Measurements from ENCODE around the gene GNE. TPM values are rescaled to one million over a fixed set of nuclear protein-coding genes. Genes with fewer than 3 reads are reported as not detected.

GNE gene
- total and polyA plus RNA-seq, 5 donors from 2014 or later: 3.4 to 15.7 (median 5.3) TPM

DNA sequence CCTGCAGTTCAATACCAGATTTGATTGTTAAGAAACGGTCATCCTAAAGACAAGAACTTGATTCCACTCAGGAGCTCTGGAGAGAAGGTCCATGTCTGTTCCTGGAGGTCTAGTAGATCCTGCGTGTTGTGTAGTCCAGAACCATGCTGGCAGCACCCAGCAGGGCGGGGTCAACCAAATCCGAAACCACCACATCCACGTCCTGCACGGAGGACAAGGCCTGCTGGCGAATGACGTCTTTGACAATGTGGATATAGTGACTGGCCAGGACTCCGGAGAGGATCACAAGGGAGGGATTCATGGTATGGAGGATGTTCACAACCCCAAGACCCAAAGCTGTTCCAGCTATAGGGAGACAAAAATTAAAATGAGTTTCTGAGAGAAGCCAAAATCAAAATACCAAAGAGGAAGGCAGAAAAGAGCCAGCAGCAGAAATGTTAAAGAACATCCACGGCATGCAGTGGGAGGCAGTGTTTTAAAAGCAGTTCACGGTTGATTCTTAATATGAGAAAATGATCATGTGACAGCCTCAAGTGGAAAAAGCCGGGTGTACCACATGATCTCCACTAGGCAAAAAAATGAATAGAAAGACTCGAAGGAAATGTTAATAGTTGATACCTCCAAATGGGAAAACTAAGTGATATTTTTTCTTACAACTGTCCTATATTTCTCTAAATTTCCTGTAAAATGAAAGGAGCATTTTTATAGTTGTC lies 40.8 kb downstream of the GNE start:
- Histone ChIP-seq H3K36me3 (ENCODE audit: control insufficient read depth, insufficient read depth, low read length) (peaks cover 66% of the 10 kb centered on the region), H3K4me3 (ENCODE audit: low read depth, low read length) (no peak overlapping the region), H3K27ac (ENCODE audit: insufficient read depth, low read length, poor library complexity, severe bottlenecking) (no peak overlapping the region), H3K27me3 (ENCODE audit: control insufficient read depth, insufficient read depth, low read length) (no peaks in the 10 kb centered on the region), H3K9me3 (ENCODE audit: control insufficient read depth in 2 of 2, low read length in 2 of 2) (peaks cover 2% of the 10 kb centered on the region in 2 experiments), H3K4me1 (ENCODE audit: control insufficient read depth, insufficient read depth, low read length, poor library complexity, severe bottlenecking) (peaks cover 20% of the 10 kb centered on the region)
- Mint-ChIP-seq H3K4me3 (peak overlapping the region in 1 of 4 donors; percentile 49), H3K27ac (peak overlapping the region; percentile 76 to 92 (median 87)), H3K9me3 (peaks cover 0 to 2% (median 0%) of the 10 kb centered on the region in 7 donors), H3K27me3 (no peaks in the 10 kb centered on the region), H3K36me3 (peaks cover 38% of the 10 kb centered on the region), H3K4me1 (peaks cover 24 to 39% (median 25%) of the 10 kb centered on the region in 4 donors)
- DNase-seq (peak in 1 of 3 donors; percentile 33), ATAC-seq (ENCODE audit: low read depth in 2 of 2) (no peak)

DNA sequence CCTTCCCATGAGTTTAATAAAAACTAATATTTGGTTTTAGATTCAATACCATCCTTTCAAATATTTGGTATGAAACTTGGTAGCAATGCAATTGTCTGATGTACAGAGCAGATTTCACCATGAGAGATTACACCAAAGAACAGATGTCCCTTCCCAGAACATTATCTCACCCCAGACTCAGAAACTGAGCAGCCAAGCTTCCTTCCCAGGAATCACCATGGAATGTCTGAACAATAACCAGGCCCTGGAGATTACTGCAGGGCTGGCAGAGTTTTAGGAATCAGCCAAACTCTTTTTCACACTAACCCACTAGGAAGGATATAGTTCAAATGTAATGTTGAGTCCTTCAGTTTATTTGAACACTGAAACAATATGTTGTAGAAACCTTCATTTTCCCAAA lies 43.7 kb downstream of the GNE start:
- Histone ChIP-seq H3K36me3 (ENCODE audit: control insufficient read depth, insufficient read depth, low read length) (peaks cover 69% of the 10 kb centered on the region), H3K27me3 (ENCODE audit: control insufficient read depth, insufficient read depth, low read length) (no peaks in the 10 kb centered on the region), H3K4me1 (ENCODE audit: control insufficient read depth, insufficient read depth, low read length, poor library complexity, severe bottlenecking) (peaks cover 20% of the 10 kb centered on the region), H3K4me3 (ENCODE audit: low read depth, low read length) (no peak overlapping the region), H3K9me3 (ENCODE audit: control insufficient read depth in 2 of 2, low read length in 2 of 2) (no peaks in the 10 kb centered on the region), H3K27ac (ENCODE audit: insufficient read depth, low read length, poor library complexity, severe bottlenecking) (no peak overlapping the region)
- peaks cover 24 to 52% (median 38%) of the 10 kb centered on the region in 4 donors for H3K4me1 Mint-ChIP-seq
- peaks cover 39% of the 10 kb centered on the region for H3K36me3 Mint-ChIP-seq
- H3K9me3 Mint-ChIP-seq: no peaks in the 10 kb centered on the region
- ATAC-seq (ENCODE audit: low read depth in 2 of 2) (no peak), DNase-seq (no peak)
- no peak overlapping the region for H3K4me3 Mint-ChIP-seq
- H3K27me3 Mint-ChIP-seq: no peaks in the 10 kb centered on the region
- H3K27ac Mint-ChIP-seq: peak overlapping the region in 2 of 3 donors; percentile 47 to 73

DNA sequence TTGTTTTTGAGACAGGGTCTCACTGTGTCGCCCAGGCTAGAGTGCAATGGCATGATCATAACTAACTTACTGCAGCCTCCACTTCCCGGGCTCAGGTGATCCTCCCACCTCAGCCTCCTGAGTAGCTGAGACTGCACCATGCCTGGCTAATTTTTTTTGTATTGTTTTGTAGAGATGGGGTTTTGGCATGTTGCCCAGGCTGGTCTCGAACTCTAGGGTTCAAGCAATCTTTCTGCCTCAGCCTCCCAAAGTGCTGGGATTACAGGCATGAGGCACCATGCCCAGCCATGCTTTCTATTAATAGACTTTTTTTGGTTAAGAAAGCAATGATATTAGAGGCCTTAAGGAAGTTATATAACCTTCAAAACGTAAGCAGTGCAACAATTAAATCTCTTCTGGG lies 44.3 kb downstream of the GNE start:
- Histone ChIP-seq H3K4me3 (ENCODE audit: low read depth, low read length) (no peak overlapping the region), H3K36me3 (ENCODE audit: control insufficient read depth, insufficient read depth, low read length) (peaks cover 69% of the 10 kb centered on the region), H3K27ac (ENCODE audit: insufficient read depth, low read length, poor library complexity, severe bottlenecking) (no peak overlapping the region), H3K4me1 (ENCODE audit: control insufficient read depth, insufficient read depth, low read length, poor library complexity, severe bottlenecking) (peaks cover 20% of the 10 kb centered on the region), H3K9me3 (ENCODE audit: control insufficient read depth in 2 of 2, low read length in 2 of 2) (no peaks in the 10 kb centered on the region), H3K27me3 (ENCODE audit: control insufficient read depth, insufficient read depth, low read length) (no peaks in the 10 kb centered on the region)
- Mint-ChIP-seq H3K27ac (no peak overlapping the region), H3K27me3 (no peaks in the 10 kb centered on the region), H3K4me3 (no peak overlapping the region), H3K9me3 (no peaks in the 10 kb centered on the region), H3K4me1 (peaks cover 24 to 54% (median 39%) of the 10 kb centered on the region in 4 donors), H3K36me3 (peaks cover 39% of the 10 kb centered on the region)
- ATAC-seq (ENCODE audit: low read depth in 2 of 2): no peak
- DNase-seq: no peak

DNA sequence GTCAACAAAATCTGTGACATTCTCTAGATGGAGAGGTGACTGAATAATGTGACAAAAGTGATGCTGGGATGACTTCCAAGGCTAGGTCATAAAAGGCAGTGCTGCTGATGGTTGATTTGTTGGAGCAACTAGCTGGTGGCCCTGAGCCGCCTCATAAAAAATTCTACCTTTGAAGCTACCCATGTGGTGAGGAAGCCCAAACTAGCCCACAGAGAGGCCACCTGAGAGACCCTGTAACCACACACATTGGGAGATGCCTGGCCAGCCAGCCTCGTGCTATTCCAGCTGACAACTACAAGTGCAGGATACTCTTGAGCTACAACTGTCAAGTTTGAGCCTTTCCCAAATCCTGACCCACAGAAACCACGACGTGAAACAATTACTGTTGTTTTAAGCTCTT lies 44.9 kb downstream of the GNE start:
- no peaks in the 10 kb centered on the region for H3K27me3 ChIP-seq (ENCODE audit: control insufficient read depth, insufficient read depth, low read length)

DNA sequence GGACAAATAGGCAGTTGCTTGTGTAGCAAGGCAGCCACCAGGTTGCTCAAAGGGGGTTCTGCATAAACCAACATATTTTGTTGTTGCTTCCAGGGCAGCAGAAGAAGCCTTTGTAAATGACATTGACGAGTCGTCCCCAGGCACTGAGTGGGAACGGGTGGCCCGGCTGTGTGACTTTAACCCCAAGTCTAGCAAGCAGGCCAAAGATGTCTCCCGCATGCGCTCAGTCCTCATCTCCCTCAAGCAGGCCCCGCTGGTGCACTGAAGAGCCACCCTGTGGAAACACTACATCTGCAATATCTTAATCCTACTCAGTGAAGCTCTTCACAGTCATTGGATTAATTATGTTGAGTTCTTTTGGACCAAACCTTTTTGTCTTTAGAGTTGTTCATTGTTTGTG lies 46.7 kb downstream of the GNE start:
- Mint-ChIP-seq H3K9me3 (no peaks in the 10 kb centered on the region), H3K27ac (peak overlapping the region; percentile 42 to 52 (median 46)), H3K27me3 (no peaks in the 10 kb centered on the region), H3K4me1 (peaks cover 14 to 59% (median 43%) of the 10 kb centered on the region in 4 donors), H3K4me3 (no peak overlapping the region), H3K36me3 (peaks cover 46% of the 10 kb centered on the region)
- no peak for ATAC-seq (ENCODE audit: low read depth in 2 of 2)
- no peak for DNase-seq
- no peak overlapping the region for H3K27ac ChIP-seq (ENCODE audit: insufficient read depth, low read length, poor library complexity, severe bottlenecking)
- no peaks in the 10 kb centered on the region for H3K27me3 ChIP-seq (ENCODE audit: control insufficient read depth, insufficient read depth, low read length)
- H3K4me1 ChIP-seq (ENCODE audit: control insufficient read depth, insufficient read depth, low read length, poor library complexity, severe bottlenecking): peaks cover 5% of the 10 kb centered on the region
- H3K36me3 ChIP-seq (ENCODE audit: control insufficient read depth, insufficient read depth, low read length): peaks cover 80% of the 10 kb centered on the region
- no peak overlapping the region for H3K4me3 ChIP-seq (ENCODE audit: low read depth, low read length)
- H3K9me3 ChIP-seq (ENCODE audit: control insufficient read depth in 2 of 2, low read length in 2 of 2): no peaks in the 10 kb centered on the region

More for the DNA sequence above, 44.9 kb downstream of the GNE start:
- Histone ChIP-seq H3K9me3 (ENCODE audit: control insufficient read depth in 2 of 2, low read length in 2 of 2) (no peaks in the 10 kb centered on the region), H3K4me3 (ENCODE audit: low read depth, low read length) (no peak overlapping the region), H3K4me1 (ENCODE audit: control insufficient read depth, insufficient read depth, low read length, poor library complexity, severe bottlenecking) (peaks cover 17% of the 10 kb centered on the region), H3K27ac (ENCODE audit: insufficient read depth, low read length, poor library complexity, severe bottlenecking) (no peak overlapping the region), H3K36me3 (ENCODE audit: control insufficient read depth, insufficient read depth, low read length) (peaks cover 69% of the 10 kb centered on the region)
- ATAC-seq (ENCODE audit: low read depth in 2 of 2): no peak
- Mint-ChIP-seq H3K4me1 (peaks cover 21 to 54% (median 38%) of the 10 kb centered on the region in 4 donors), H3K9me3 (no peaks in the 10 kb centered on the region), H3K27me3 (no peaks in the 10 kb centered on the region), H3K36me3 (peaks cover 41% of the 10 kb centered on the region), H3K4me3 (no peak overlapping the region), H3K27ac (no peak overlapping the region)
- no peak for DNase-seq

DNA sequence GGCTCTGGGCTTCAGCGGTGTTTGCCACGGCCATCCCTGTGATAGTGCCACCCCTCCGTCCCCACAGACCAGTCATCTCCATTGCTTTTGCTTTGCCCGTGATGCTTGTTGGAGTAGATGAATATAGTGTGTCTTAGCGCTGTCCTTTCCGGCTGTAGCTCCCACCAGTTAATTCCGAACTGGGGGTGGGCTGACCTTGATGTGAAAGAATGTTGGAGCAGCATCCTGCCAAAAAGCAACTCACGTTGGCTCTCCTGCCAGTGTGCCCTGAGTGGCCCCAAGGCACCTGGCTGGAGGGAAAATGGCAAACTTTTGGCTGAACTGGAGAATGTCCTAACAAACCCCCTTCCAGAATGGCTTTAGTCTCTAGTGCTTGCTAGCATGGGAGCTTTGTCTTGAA lies 47.5 kb downstream of the GNE start:
- Mint-ChIP-seq H3K4me1 (peaks cover 9 to 57% (median 39%) of the 10 kb centered on the region in 4 donors), H3K27ac (peak overlapping the region; percentile 23 to 68 (median 42)), H3K4me3 (peak overlapping the region in 1 of 4 donors; percentile 58), H3K9me3 (no peaks in the 10 kb centered on the region), H3K27me3 (no peaks in the 10 kb centered on the region), H3K36me3 (peaks cover 46% of the 10 kb centered on the region)
- Histone ChIP-seq H3K9me3 (ENCODE audit: control insufficient read depth in 2 of 2, low read length in 2 of 2) (no peaks in the 10 kb centered on the region), H3K4me3 (ENCODE audit: low read depth, low read length) (no peak overlapping the region), H3K36me3 (ENCODE audit: control insufficient read depth, insufficient read depth, low read length) (peaks cover 84% of the 10 kb centered on the region), H3K27me3 (ENCODE audit: control insufficient read depth, insufficient read depth, low read length) (no peaks in the 10 kb centered on the region), H3K4me1 (ENCODE audit: control insufficient read depth, insufficient read depth, low read length, poor library complexity, severe bottlenecking) (peaks cover under 1% of the 10 kb centered on the region), H3K27ac (ENCODE audit: insufficient read depth, low read length, poor library complexity, severe bottlenecking) (no peak overlapping the region)
- DNase-seq (no peak), ATAC-seq (ENCODE audit: low read depth in 2 of 2) (no peak)

DNA sequence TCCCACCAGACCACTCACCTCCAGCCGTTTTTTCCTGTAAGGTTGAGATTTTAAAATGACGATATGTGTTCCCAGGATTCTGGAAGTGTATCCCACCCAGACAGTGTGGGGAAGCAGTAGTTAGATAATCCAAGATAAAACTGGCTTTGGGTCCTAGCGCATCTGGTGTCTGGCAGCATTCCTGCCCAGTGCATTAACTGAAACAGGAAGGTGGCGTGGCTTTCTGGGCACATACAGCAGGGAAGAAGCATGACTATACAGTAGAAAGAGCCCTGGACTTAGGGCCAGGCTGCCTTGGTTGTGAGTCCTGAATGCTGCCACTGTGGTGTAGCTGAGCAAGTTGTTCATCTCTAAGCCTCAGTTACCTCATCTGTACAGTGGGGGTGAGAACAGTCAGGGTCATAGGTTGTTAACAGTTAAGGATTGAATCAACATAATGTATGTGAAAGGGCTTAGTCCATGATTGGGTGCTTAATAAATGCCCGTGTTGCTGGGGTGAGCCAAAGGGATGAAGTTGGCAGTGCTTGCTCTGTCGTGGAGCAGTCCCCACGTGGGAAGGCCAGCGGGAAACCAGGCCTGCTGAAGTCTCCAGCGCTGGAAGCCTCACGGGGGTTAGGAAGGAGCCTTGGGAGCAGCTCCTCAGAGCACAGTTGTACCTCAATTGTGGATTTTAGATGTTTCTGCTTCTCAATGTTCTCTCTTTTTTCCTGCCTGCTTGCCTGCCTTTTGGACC lies 49.6 kb downstream of the GNE start:
- DNase-seq (no peak), ATAC-seq (ENCODE audit: low read depth in 2 of 2) (no peak)
- Mint-ChIP-seq H3K27ac (peak overlapping the region; percentile 71 to 87 (median 83)), H3K4me3 (peak overlapping the region in 1 of 4 donors; percentile 16), H3K36me3 (peaks cover 54% of the 10 kb centered on the region), H3K9me3 (no peaks in the 10 kb centered on the region), H3K27me3 (no peaks in the 10 kb centered on the region), H3K4me1 (peaks cover 5 to 57% (median 40%) of the 10 kb centered on the region in 4 donors)
- H3K36me3 ChIP-seq (ENCODE audit: control insufficient read depth, insufficient read depth, low read length): peaks cover 97% of the 10 kb centered on the region
- H3K9me3 ChIP-seq (ENCODE audit: control insufficient read depth in 2 of 2, low read length in 2 of 2): no peaks in the 10 kb centered on the region
- H3K4me1 ChIP-seq (ENCODE audit: control insufficient read depth, insufficient read depth, low read length, poor library complexity, severe bottlenecking): no peaks in the 10 kb centered on the region
- no peak overlapping the region for H3K4me3 ChIP-seq (ENCODE audit: low read depth, low read length)
- H3K27me3 ChIP-seq (ENCODE audit: control insufficient read depth, insufficient read depth, low read length): no peaks in the 10 kb centered on the region
- no peak overlapping the region for H3K27ac ChIP-seq (ENCODE audit: insufficient read depth, low read length, poor library complexity, severe bottlenecking)

All from CD4-positive, CD25-positive, alpha-beta regulatory T cell (primary cell).